GM23338 (cell line): Measurements from ENCODE around the gene DCANP1. TPM values are rescaled to one million over a fixed set of nuclear protein-coding genes. Genes with fewer than 3 reads are reported as not detected.

Experiments used
- ATAC-seq: fragments of 200-7000 bp; cut with Tn5 transposase; 3 replicates; pipeline ENCODE4 v1.9.1; 2020
- DNase-seq: peaks from one replicate; pipeline ENCODE4 v3.0.0-alpha.2; 2015; ENCODE audit warnings: low spot score
- H2AFZ ChIP-seq: fragments of 200-600 bp; sonication (generic); 2 replicates; pipeline ENCODE4 v1.8.0; 2016; ENCODE audit warnings: antibody characterized with exemption, mild to moderate bottlenecking, moderate library complexity
- H3F3A ChIP-seq: fragments of 200-600 bp; sonication (generic); replicated peaks from 2 replicates; pipeline ENCODE4 v1.8.0; 2017; ENCODE audit warnings: antibody characterized with exemption, mixed run types, low read depth
- H3K27ac ChIP-seq: fragments of 200-600 bp; sonication (generic); 2 replicates; pipeline ENCODE4 v1.6.1; 2016; ENCODE audit warnings: low read depth
- H3K27me3 ChIP-seq: fragments of 200-600 bp; sonication (generic); 2 replicates; pipeline ENCODE4 v1.8.0; 2016; ENCODE audit warnings: mild to moderate bottlenecking, mixed run types, moderate library complexity; ENCODE audit not compliant: insufficient read depth
- H3K36me3 ChIP-seq: fragments of 200-600 bp; sonication (generic); 2 replicates; pipeline ENCODE4 v1.8.0; 2016; ENCODE audit warnings: mild to moderate bottlenecking; ENCODE audit not compliant: insufficient read depth
- H3K4me1 ChIP-seq: fragments of 200-600 bp; sonication (generic); 2 replicates; pipeline ENCODE4 v1.8.0; 2016; ENCODE audit warnings: mild to moderate bottlenecking, moderate library complexity; ENCODE audit not compliant: insufficient read depth
- H3K4me2 ChIP-seq: fragments of 200-600 bp; sonication (generic); 2 replicates; pipeline ENCODE4 v1.7.1; 2017; ENCODE audit warnings: mixed run types
- H3K4me3 ChIP-seq: fragments of 200-600 bp; sonication (generic); 2 replicates; pipeline ENCODE4 v1.6.1; 2016; ENCODE audit warnings: mixed run types
- H3K79me2 ChIP-seq: fragments of 200-600 bp; sonication (generic); replicated peaks from 2 replicates; pipeline ENCODE4 v1.8.0; 2017; ENCODE audit warnings: mild to moderate bottlenecking; ENCODE audit not compliant: insufficient read depth
- H3K9me2 ChIP-seq: fragments of 200-600 bp; sonication (generic); 2 replicates; pipeline ENCODE4 v1.8.0; 2017; ENCODE audit not compliant: insufficient read depth
- H4K20me1 ChIP-seq: fragments of 200-600 bp; sonication (generic); replicated peaks from 2 replicates; pipeline ENCODE4 v1.8.0; 2017; ENCODE audit warnings: mild to moderate bottlenecking; ENCODE audit not compliant: insufficient read depth
- H3K27ac Mint-ChIP-seq: 2 replicates; pipeline ENCODE4 v1.8.0; 2020; ENCODE audit warnings: inconsistent platforms, mild to moderate bottlenecking, moderate library complexity, mixed read lengths
- H3K27me3 Mint-ChIP-seq: 3 replicates; pipeline ENCODE4 v1.8.0; 2022; ENCODE audit warnings: low read depth, mild to moderate bottlenecking, moderate library complexity, mixed read lengths, inconsistent platforms; ENCODE audit not compliant: insufficient read depth, poor library complexity
- H3K36me3 Mint-ChIP-seq: 3 replicates; pipeline ENCODE4 v1.8.0; 2021; ENCODE audit warnings: low read depth, mild to moderate bottlenecking, inconsistent platforms, moderate library complexity, mixed read lengths
- H3K4me1 Mint-ChIP-seq: 3 replicates; pipeline ENCODE4 v1.8.0; 2020; ENCODE audit warnings: mild to moderate bottlenecking, inconsistent platforms, mixed read lengths
- H3K4me3 Mint-ChIP-seq: 3 replicates; pipeline ENCODE4 v1.8.0; 2021; ENCODE audit warnings: moderate library complexity, mild to moderate bottlenecking, inconsistent platforms, mixed read lengths
- H3K9me3 Mint-ChIP-seq: 3 replicates; pipeline ENCODE4 v1.8.0; 2020; ENCODE audit warnings: moderate library complexity, mild to moderate bottlenecking, inconsistent platforms, mixed read lengths
- CTCF ChIP-seq, 2 experiments: fragments of 200-600 bp in 1 of 2; sonication (generic) in 1 of 2; conservative IDR thresholded peaks; 2 replicates each; pipeline versions ENCODE4 v1.5.1 to v1.6.1; 2016 to 2017; ENCODE audit warnings: antibody characterized with exemption in 2 of 2, low read depth in 2 of 2, mild to moderate bottlenecking in 2 of 2, moderate library complexity in 1 of 2
- ETS1 ChIP-seq: IDR thresholded peaks from 2 replicates; pipeline ENCODE4 v1.6.1; 2016; ENCODE audit warnings: antibody characterized with exemption
- EZH2 ChIP-seq: fragments of 200-600 bp; sonication (generic); IDR thresholded peaks from one replicate; pipeline ENCODE4 v1.8.0; 2017; ENCODE audit warnings: antibody characterized with exemption, mild to moderate bottlenecking, low read depth; ENCODE audit not compliant: unreplicated experiment
- EZH2phosphoT487 ChIP-seq: fragments of 200-600 bp; sonication (generic); IDR thresholded peaks from one replicate; pipeline ENCODE4 v1.8.1; 2018; ENCODE audit warnings: antibody characterized with exemption; ENCODE audit not compliant: unreplicated experiment
- JUNB ChIP-seq: IDR thresholded peaks from one replicate; pipeline ENCODE4 v1.6.1; 2016; ENCODE audit warnings: antibody characterized with exemption; ENCODE audit not compliant: unreplicated experiment
- POLR2AphosphoS5 ChIP-seq: IDR thresholded peaks from 2 replicates; pipeline ENCODE4 v1.6.1; 2016; ENCODE audit warnings: antibody characterized with exemption, low read depth
- REST ChIP-seq: IDR thresholded peaks from one replicate; pipeline ENCODE4 v1.6.1; 2018; ENCODE audit warnings: antibody characterized with exemption; ENCODE audit not compliant: unreplicated experiment
- STAT1 ChIP-seq: IDR thresholded peaks from one replicate; pipeline ENCODE4 v1.6.1; 2016; ENCODE audit warnings: antibody characterized with exemption; ENCODE audit not compliant: unreplicated experiment
- ZNF462 ChIP-seq: fragments of 250-450 bp; sonication (Bioruptor Pico); IDR thresholded peaks from 2 replicates; pipeline ENCODE4 v1.5.0; 2020; ENCODE audit warnings: mild to moderate bottlenecking, moderate library complexity
- polyA plus RNA-seq: library from polyadenylated mRNA; unstranded; fragments of >200 nt; fragmentation: Nextera tagmentation; extraction: Ambion mirVana; gene quantifications from 2 replicates; pipeline ENCODE4 v1.2.1, GENCODE V29; 2016
- total RNA-seq: library from RNA; depleted of rRNA; stranded (reverse); fragments of >200 nt; shearing (Covaris generic); gene quantifications from 2 replicates; pipeline ENCODE4 v1.2.3, GENCODE V29; 2014

Gene DCANP1
- total and polyA plus RNA-seq, 2 experiments from 2014 or later: not detected

GRCh38 chr5:135437796-135438560, 9.2 kb downstream of the DCANP1 start (continued):
- no peak for TF ChIP-seq CTCF (conservative IDR thresholded peaks at IDR 0.05; ENCODE audit: low read depth in 2 of 2)
- TF ChIP-seq REST: no peak
- TF ChIP-seq EZH2phosphoT487: no peak
- no peak for TF ChIP-seq STAT1
- no peak for TF ChIP-seq ETS1
- TF ChIP-seq JUNB: no peak

- no peak overlapping the region for H3K4me3 Mint-ChIP-seq
- DNase-seq: no peak
These were observed 9.7 kb downstream of the DCANP1 start for GRCh38 chr5:135437422-135437795.

More at GRCh38 chr5:135437422-135437795, 9.7 kb downstream of the DCANP1 start:
- Histone ChIP-seq H3K27ac (no peak overlapping the region), H3K79me2 (no peaks in the 10 kb centered on the region), H3K4me3 (no peak overlapping the region), H4K20me1 (no peaks in the 10 kb centered on the region), H3K9me2 (no peaks in the 10 kb centered on the region), H3K27me3 (no peaks in the 10 kb centered on the region), H3F3A (no peaks in the 10 kb centered on the region), H3K4me1 (no peaks in the 10 kb centered on the region), H3K4me2 (no peak overlapping the region), H2AFZ (no peak overlapping the region), H3K36me3 (no peaks in the 10 kb centered on the region)
- Mint-ChIP-seq H3K36me3 (no peaks in the 10 kb centered on the region), H3K9me3 (no peaks in the 10 kb centered on the region), H3K27me3 (peaks cover 3% of the 10 kb centered on the region), H3K4me1 (peaks cover 15% of the 10 kb centered on the region), H3K27ac (no peak overlapping the region)
- ATAC-seq: no peak
- TF ChIP-seq ZNF462 (CRISPR knock-in tag) (no peak), CTCF (conservative IDR thresholded peaks at IDR 0.05; ENCODE audit: low read depth in 2 of 2) (no peak), EZH2 (no peak), POLR2AphosphoS5 (no peak)
